ENCODE data around the gene IVL.

Gene IVL

GRCh38 chr1:152888126-152888525 lies 20.2 kb upstream of the IVL start:
- FAIRE-seq, result no peak

GRCh38 chr1:152899027-152899426 lies 9.3 kb upstream of the IVL start:
- FAIRE-seq, result no peak

- FAIRE-seq, result no peak
Observed at GRCh38 chr1:152899883-152900282, 8.5 kb upstream of the IVL start.

- no peak for FAIRE-seq
Observed at GRCh38 chr1:152901631-152902030, 6.7 kb upstream of the IVL start.

GRCh38 chr1:152902636-152903035 lies 5.7 kb upstream of the IVL start:
- FAIRE-seq, result no peak

- FAIRE-seq, result no peak
Observed at GRCh38 chr1:152904688-152905440, 3.5 kb upstream of the IVL start.

- no peak for FAIRE-seq
Observed at GRCh38 chr1:152906023-152906565, 2.3 kb upstream of the IVL start.

GRCh38 chr1:152909206-152909605 lies 860 bp downstream of the IVL start:
- FAIRE-seq, result no peak

GRCh38 chr1:152912471-152912870 lies 4.1 kb downstream of the IVL start:
- no peak for FAIRE-seq

- FAIRE-seq, result no peak
Observed at GRCh38 chr1:152912900-152913299, 4.6 kb downstream of the IVL start.

GRCh38 chr1:152917794-152918193 lies 9.4 kb downstream of the IVL start:
- FAIRE-seq, result no peak

GRCh38 chr1:152919071-152919470 lies 10.7 kb downstream of the IVL start:
- FAIRE-seq, result no peak

GRCh38 chr1:152924191-152924590 lies 15.8 kb downstream of the IVL start:
- no peak for FAIRE-seq

GRCh38 chr1:152926091-152926490 lies 17.7 kb downstream of the IVL start:
- no peak for FAIRE-seq

GRCh38 chr1:152928671-152929070 lies 20.3 kb downstream of the IVL start:
- no peak for FAIRE-seq

GRCh38 chr1:152932170-152932811 lies 23.9 kb downstream of the IVL start:
- no peak for FAIRE-seq

- no peak for FAIRE-seq
Observed at GRCh38 chr1:152933196-152933595, 24.9 kb downstream of the IVL start.

- no peak for FAIRE-seq
Observed at GRCh38 chr1:152940614-152941013, 32.3 kb downstream of the IVL start.

- no peak for FAIRE-seq
Observed at GRCh38 chr1:152941037-152941711, 32.8 kb downstream of the IVL start.

- no peak for FAIRE-seq
Observed at GRCh38 chr1:152942161-152942560, 33.8 kb downstream of the IVL start.

GRCh38 chr1:152946248-152946647 lies 37.9 kb downstream of the IVL start:
- no peak for FAIRE-seq

GRCh38 chr1:152946651-152947256 lies 38.4 kb downstream of the IVL start, which contains the start of gene SPRR5:
TSS of gene SPRR5 (plus strand) at chr1:152947206. CDS start at chr1:152948555, 1,349 bp downstream.
- no peak for FAIRE-seq

GRCh38 chr1:152951711-152952110 lies 43.4 kb downstream of the IVL start:
- FAIRE-seq, result no peak
